ENCODE measurements around the gene F10.

- TF ChIP-seq CTCF (IDR thresholded peaks at IDR 0.05) = no peak
- TF ChIP-seq SIN3A (IDR thresholded peaks at IDR 0.05; ENCODE audit: borderline replicate concordance, insufficient read depth, low read depth, low read length) = no peak
- no peak for TF ChIP-seq POLR2AphosphoS5 (IDR thresholded peaks at IDR 0.05; ENCODE audit: low read depth, low read length)
- TF ChIP-seq TCF7L2 (IDR thresholded peaks at IDR 0.05; ENCODE audit: low read depth, low read length) = no peak
Measured at GRCh38 chr13:113164492-113164891, 41.9 kb downstream of the F10 start.

Measured in Panc1 (cell line).